NCI-H2227 (cell line): ENCODE results near the gene COL20A1.

Experiments used
- DNase-seq: peaks from one replicate; lab custom pipeline; 2025; ENCODE audit not compliant: unreplicated experiment; lab: John Stamatoyannopoulos, UW

COL20A1 gene

DNA sequence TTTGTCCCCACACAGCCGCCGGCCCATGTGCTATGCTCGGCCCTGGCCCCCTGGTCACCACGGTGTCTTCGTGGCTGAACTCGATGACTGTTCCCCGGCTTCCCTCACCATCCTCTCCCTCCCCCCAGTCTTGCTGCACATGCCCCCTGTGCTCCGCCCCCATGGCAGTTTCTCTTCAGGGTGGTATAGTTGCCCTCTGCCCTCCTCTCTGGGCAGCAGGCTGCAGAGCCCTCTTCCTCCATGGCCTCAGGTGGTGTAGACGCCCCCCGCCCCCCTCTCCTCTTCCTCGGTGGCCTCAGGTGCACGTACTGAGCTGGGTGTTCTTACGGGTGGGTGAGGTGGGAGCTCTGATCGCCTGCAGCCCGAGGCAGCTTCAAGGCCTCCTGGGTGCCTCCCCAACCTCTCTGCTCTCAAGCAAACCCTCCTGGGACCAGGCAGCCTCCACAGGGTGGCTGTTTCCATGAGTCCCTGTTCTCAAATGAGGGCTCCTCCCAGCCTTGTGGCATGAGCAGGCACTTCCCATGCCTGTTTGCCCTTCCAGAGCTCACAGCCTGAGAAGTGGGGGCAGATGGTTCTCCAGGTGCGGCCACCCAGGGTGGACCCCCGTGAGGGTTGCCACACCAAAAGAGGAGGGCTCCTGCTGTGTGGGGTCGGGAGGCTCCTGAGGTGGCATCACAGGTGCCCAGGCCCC is 24.8 kb downstream of the COL20A1 start:
- DNase-seq = no peak

DNA sequence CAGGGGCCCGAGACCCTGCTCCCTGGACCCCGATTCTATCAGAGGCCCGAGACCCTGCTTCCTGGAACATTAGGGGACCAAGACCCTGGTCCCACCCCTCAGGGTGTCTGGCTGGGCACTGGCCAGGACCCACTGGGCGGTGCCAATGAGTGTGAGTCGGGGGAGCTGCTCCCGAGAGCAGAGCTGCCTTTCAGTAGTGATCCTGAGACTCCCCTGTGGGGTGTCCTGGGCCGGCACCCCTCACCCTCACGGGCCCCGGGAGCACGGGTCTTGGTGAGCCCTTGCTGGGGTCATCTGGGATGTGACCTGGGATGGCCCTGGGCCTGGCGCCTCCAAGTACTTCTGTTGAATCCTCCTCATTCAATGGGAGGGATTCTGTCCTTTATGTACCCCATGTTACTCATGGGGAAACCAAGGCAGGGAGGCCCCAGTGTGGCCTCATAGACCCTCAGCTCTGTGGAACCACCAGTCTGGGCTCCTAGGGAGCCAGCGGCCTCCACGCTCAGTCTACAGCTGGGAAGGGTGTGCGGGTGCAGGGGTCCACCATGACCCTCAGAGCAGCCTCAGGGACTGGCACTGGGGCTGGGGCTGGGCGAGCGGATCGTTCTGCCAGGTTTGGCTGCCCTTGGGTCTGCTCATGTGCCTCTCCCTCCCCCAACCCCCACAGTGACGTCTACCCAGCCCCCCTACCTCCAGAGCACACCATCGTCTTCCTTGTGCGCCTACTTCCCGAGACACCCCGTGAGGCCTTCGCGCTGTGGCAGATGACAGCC is 25.6 kb downstream of the COL20A1 start:
- no peak for DNase-seq

DNA sequence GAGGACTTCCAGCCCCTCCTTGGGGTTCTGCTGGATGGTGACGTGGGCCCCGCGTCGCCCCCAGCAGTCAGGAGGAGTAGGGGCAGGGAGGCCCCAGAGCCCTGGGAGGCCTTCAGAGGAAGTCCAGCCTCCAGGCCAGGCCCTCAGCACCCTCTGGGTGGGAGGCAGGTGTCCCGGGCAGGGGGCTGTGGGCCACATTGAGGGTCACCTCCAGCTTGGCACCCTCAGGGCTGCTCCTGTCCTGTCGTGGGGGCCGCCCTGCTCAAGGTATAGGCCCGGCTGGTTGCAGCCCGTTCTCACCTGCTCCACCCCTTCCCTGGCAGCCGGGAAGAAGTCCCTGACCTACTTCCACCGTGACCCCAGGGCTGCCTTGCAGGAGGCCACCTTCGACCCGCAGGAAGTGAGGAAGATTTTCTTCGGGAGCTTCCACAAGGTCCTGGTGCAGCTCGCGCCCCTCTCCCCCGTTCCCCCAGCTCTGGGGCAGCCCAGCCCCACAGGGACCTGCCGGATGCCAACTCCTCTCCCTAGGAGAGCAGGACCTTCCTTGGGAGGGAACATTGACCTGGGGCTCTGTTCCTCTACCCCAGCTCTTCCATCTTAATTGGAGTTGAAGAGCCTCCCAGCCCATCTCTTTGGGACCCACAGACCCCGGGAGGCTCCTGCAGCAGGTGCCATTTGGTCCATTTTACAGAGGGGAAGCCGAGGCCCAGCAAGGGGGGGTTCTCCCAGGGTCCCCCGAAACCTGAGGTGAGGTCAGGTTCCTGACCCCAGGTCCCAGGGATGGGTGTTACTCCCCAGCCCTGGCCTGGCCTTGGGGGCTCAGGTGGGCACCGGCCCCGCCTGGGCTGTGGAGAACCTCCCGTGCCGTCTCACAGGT is 26.4 kb downstream of the COL20A1 start:
- DNase-seq = no peak

DNA sequence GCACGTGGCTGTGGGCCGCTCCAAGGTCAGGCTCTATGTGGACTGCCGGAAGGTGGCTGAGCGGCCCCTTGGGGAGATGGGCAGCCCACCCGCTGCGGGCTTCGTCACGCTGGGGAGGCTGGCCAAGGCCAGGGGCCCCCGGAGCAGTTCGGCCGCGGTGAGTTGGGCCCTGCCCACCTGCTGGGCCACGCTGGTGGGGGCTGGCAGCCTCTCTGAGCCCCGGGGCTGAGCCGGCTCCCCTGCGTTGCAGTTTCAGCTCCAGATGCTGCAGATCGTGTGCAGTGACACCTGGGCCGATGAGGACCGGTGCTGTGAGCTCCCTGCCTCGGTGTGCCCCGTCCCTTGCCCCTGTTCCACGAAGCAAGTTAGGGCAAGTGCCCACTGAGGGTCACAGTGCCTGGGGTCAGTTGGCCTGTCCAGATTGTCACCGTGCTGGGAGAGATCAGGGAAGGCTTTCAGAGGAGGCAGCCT is 27.1 kb downstream of the COL20A1 start:
- no peak for DNase-seq

DNA sequence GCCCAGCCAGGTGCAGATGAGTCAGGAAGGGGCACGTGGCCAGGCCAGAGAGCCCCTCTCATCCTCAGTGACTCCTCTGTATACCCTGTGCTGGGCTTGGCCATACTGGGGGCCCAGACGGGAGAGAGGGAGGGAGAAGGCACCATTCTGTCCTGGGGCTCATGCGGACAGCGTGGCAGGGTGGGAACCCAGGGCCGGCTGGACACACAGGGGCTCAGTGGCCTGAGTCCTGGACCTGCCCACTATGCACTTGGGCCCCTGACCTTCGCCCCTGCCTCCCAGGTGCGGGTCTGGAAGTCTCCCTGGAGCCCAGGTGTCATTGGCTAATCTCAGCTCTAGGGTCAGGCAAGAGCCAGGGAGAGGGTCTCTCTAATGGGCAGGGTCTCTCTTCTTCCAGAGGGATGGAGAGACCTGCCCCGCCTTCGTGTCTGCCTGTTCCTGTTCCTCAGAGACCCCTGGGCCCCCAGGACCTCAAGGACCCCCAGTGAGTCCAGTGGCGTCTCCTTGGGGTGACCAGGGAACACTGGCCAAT is 27.7 kb downstream of the COL20A1 start:
- no peak for DNase-seq

DNA sequence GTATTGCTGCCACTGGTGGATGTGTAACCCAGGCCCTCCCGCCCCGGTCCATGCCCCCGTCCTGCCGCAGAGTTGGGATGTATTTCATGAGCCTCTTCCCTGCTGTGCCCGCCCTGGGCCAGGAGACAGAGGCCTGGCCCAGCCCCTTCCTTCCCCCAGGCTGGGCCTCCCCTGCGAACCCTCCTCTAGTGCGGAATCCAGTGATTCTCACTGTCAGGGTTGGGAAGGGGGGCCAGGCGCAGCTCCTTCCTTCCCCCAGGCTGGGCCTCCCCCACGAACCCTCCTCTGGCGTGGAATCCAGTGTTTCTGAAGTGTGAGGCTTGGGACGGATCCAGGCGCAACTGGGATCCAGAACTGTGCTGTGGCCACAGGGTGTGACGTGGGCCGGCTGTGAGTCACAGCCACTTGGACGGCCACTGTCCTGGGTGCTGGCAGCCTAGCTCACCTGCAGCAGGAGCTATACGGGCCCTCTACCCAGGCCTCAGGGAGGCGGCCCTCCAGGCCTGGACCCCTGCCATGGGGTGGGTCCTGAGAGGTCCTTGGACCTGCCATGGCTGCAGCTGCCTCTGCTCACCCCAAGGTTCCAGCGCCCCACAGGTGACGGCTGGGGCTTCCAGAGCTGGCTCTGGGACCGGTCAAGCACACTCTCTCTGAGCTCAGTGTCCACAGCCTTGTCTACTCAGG is 28.3 kb downstream of the COL20A1 start:
- no peak for DNase-seq

DNA sequence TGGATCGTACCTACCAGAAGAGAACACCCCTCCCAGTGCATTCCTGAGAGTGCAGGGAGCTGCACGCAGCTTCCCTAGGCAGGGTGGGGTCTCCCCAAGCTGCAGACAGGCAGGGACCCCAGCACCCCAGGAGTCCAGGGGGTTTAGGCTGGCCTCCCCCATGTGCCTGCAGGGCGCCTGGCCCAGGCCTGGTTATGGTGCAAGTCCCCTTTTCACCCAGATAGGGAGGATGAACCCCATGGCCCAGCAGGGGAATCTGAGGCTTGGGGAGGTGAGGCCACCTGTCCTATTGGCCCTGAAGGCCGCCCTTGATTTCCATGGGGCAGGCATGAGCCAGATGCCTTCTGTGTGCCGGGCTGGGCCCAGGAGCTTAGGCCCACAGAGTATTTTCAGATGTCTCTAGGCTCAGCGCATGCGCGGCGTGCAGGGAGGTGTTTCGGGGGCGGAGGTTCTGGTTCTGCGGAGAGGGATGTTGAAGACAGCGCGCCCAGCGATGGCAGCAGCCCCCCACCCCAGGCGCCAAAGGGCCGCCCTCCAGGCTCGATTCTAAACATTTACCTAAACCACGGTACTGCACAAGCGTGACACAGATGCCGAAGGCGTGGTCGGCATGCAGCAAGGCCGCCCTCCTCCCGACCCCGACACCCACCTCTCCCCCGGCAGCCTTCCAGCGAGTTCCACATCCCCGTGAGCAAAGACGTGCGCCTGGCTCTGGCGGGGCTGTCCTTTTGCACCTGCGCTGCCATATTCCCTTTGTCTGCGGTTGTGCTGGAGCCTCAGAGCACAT is 29.4 kb downstream of the COL20A1 start:
- DNase-seq = no peak

DNA sequence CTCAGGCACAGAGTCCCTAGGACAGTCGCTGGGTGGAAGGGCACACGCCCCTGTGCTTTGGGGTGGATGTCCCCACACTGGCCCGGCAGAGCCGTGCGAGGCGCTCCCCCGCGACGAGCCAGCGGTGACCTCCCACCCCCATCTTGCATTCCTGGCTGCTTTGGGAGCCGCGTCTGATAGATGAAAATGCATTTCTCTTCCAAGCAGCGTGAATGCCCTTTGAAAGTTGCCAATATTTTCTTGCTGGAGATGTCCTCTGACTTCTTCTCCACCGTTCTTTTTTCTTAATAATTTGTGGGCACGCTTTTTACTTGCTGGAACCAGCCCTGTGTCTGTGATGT is 29.9 kb downstream of the COL20A1 start:
- DNase-seq = no peak

DNA sequence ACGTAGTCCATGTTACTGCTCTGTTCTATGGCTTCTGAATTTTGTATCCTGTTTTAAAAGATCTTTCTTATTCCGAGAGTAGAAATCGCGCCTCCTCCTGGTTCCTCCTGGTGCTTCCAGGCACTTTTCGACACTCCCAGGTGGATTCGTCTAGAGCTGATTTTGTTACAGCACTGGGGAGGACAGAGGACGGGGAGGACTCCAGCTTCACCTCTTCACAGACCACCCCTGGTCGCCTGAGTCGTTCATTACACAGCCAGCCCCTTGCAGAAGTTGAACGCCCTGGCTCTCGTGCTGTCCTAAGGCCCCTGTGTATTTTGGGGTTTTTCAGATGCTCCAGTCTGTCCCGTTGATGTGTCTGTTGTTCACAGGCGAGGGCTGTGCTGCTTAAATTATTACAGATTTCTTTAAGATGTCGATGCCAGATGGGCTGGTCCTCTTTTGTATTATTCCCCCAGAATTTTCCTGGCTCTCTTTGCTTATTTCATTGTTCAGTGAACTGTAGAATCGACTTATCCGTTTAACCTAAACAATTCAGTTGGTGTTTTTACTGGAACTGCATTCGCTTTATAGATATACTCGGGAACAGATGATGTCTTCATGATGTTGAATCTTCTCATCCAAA is 30.5 kb downstream of the COL20A1 start:
- DNase-seq = no peak

DNA sequence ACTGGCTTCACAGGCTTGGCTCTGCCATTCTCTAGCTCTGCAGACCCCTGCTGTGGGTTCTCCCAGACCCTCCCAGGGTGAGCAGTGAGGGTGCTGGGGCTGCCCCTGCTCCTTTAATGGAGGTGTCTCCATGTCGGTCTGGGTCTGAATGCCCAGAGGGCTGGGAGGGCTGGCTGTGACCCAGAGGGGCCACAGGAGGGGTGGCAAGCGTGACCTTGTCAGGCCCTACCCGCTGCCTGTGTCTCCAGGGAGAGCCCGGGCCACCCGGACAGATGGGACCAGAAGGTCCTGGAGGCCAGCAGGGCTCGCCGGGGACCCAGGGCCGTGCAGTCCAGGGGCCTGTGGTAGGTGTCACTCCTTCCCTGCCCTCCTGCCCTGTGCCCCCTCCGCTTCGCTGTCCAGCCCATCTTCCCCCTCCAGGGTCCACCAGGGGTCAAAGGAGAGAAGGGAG is 32.1 kb downstream of the COL20A1 start:
- no peak for DNase-seq

DNA sequence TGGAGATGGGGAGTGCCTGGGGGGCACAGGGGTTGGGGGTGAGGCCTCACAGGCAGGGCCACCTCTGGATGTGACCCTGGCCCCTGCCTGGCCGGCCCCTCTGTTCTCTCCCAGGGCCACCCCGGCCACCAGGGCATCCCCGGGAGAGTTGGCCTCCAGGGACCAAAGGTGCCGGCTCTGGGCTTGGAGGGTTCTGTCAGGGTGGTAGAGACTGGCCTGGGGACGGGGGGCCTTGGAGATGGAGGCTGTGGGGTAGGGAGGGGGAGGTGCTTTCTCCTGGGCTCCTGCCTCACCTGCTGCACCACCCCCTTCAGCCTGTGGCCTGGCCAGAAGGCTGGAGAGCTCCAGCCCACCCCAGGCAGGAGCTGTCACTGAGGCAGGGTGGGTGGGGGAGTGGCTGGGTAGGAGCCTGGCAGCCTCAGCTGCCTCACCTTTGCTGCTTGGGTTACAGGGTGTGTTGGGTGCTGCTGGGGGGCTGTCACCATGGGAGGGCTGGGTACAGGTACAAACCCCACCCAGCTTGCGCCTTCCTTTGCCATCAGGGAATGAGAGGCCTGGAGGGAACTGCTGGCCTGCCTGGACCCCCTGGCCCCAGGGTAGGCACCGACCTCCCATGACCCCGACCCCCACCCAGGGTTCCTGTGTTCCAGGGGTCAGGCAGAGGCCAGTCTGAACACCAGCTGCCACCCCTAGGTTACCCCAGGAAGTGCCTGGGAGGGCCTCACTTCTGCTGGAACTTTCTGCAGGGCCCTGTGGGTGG is 32.7 kb downstream of the COL20A1 start:
- DNase-seq = no peak

DNA sequence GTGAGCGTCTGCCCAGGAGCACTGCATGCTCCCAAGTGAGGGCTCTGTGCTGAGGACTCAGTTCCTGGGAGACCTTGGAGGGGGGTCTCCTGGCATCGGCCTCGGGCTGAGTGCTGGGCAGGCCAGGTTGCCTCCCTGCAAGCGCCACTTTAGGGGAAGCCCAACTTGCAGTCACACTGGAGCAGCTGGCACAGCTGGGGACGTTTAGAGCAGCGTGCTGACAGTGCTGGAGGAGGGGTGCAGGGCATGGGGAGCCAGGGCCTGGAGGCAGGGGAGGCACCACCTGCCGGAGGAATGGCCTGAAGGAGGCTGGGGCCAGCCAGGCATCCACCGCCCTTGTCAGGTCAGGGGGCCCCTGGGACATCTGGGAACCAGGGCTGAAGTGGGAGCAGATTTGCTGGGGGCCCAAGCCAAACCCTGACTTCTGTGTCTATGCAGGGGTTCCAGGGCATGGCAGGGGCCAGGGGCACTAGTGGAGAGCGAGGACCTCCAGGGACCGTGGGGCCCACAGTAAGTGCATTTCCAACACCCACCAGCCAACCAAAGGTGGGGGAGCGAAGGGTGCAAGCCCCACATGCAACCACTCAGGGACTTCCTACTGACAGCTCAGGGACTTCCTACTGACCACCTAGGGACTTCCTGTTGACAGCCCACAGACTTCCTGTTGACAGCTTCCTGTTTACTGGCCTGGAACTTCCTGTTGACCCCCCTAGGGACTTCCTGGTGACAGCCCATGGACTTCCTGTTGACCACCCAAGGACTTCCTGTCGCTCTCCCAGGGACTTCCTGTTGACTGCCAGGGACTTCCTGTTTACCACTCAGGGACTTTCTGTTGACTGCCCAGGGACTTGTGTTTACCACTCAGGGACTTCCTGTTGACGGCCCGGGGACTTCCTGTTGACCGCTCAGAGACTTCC is 33.6 kb downstream of the COL20A1 start:
- no peak for DNase-seq

DNA sequence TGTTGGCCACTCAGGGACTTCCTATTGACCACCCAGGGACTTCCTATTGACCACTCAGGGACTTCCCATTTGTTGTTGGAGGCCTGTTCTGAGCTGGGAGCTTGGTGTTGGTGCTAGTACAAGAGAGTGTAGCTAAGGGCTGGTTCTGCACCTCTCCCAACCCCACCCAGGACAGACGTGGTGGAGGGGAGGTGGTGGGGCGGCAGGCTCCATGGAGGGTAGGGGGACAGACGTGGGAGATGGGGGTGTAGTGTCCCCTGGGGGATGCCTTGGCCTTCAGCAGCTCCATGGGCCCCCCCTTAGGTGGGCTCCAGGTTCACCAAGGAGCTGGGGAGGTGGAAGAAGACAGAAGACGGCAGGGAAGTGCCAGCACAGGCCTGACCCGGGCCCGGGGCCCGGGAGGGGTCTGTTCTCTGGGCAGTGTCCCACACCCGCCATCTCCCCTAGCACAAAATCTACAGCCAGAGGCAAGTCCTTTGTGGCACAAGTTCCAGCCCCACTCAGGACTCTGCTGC is 34.3 kb downstream of the COL20A1 start:
- DNase-seq = no peak

DNA sequence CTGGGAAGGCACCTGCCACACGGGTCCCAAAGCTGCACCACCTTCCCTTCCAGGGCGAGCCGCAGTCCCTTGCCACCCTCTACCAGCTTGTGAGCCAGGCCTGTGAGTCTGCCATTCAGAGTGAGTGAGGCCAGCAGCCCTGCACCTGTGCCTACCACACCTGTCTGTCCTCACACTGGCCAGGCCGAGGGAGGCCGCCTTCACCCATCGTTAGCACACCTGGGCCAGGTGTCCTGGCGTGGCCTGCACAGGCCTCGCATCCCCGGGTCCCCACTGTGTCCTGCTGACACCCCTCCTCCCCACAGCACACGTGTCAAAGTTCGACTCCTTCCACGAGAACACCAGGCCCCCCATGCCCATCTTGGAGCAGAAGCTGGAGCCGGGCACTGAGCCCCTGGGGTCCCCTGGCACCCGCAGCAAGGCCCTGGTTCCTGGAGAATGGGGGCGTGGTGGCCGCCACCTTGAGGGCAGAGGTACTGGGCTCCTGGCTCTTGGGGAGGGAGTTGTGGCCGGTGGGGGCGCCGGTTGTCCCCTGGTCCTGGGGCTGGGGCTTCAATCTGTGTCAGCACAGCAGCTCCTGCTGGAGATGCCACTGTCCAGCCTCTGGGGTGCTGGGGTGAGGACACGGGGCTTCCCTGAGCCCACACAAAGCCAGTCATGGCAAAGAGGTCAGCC is 35.2 kb downstream of the COL20A1 start:
- DNase-seq = no peak

DNA sequence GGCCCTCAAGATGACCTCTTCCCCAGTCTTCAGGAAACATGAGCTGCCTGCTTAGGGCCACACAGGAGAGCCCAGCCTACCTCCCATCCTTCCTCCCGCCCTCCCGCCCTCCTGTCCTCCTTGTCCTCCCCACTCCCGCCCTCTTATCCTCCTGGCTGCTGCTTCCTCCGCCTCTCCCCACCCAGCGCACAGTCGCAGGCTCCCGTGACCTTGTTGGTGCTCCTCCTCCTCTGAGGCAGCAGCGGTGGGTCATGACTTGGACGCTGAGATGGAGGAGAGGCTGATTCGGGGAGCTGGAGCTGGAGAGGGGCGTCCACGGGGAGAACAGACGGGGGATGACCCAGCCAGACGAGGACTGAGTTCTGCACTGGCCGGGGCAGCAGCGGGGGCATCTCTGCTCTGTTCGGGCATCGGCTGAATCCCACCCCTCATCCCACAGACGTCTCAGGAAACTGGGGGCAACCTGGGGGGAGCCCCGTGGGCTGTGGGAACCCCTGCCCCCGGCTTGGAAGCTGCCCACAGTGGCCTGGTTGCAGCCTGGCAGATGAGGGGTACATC is 35.8 kb downstream of the COL20A1 start:
- no peak for DNase-seq

DNA sequence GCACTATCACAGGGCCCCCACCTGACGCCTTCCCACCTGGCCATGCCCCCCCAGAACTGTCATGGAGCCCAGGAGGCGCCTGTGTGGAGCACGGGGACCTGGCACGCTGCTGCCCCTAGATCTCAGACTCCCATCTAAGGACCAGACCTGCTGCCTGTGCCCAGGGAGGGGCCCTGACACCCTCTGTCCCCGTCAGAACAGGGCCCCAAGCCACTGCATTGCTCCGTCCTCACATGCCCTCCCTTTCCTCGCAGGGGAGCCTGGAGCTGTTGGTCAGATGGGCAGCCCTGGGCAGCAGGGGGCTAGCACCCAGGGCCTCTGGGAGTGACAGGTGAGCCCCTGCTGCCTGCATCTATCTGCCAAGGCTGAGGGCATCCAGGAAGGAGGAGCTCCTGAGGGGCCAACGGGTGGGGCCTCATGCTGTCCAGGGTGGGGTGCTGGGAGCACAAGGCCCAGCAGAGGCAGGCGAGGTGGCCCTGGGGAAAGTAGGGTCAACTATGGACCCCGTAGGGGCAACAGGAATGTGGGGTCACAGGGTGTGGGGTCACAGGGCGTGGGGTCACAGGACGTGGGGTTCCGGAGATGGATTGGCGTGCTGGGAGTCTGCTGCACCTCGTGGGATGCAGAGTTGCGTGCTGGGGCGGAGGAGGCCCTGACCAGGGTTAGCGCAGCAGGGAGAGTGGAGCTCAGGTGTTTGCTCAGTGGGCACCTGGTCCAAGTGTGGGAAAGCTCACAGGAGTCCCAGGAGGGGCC is 36.5 kb downstream of the COL20A1 start:
- DNase-seq = no peak
